CD4-positive, alpha-beta T cell treated with Interleukin-17A for 4 hours (primary cell): ENCODE results near the gene HRCT1.
A peak's percentile ranks its signal among the peaks of the same experiment; 100 is the strongest.
"Not testable (repeated sequence)": the region's sequence is repeated elsewhere in the genome, so short reads cannot be mapped to it uniquely, and the experiment has no call there.

ENCODE experiments used
- DNase-seq: peaks from one replicate; pipeline ENCODE4 v3.0.0-alpha.2; 2020; ENCODE audit warnings: mixed read lengths

HRCT1 gene

GRCh38 chr9:35905912-35906679 lies at the start of gene HRCT1:
Gene HRCT1 (plus strand): TSS chr9:35906202. CDS start chr9:35906288, 86 bp downstream.
- DNase-seq: no peak

GRCh38 chr9:35856206-35856605 lies 49.8 kb upstream of the HRCT1 start:
- DNase-seq: no peak

DNA sequence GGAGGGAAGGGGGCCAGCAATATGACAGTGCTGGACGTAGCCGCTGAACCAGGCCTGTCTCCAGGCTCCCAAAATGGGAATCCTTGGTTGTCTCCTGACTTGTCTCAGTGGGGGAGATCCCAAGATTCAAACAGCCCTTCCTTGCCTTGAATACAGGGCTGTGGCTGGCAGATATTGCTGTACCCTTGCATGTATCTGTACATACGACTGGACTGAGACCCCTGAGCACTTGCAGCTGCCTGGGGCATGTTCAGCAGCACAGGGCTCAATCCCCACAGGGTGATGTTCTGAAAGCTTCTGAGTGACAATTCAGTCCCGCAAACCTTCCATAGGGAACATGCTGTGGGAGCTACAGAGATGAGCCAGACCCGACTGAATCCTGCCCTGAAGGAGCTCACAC lies 49.1 kb upstream of the HRCT1 start:
- DNase-seq: no peak

GRCh38 chr9:35858458-35858857 lies 47.5 kb upstream of the HRCT1 start:
- no peak for DNase-seq

DNA sequence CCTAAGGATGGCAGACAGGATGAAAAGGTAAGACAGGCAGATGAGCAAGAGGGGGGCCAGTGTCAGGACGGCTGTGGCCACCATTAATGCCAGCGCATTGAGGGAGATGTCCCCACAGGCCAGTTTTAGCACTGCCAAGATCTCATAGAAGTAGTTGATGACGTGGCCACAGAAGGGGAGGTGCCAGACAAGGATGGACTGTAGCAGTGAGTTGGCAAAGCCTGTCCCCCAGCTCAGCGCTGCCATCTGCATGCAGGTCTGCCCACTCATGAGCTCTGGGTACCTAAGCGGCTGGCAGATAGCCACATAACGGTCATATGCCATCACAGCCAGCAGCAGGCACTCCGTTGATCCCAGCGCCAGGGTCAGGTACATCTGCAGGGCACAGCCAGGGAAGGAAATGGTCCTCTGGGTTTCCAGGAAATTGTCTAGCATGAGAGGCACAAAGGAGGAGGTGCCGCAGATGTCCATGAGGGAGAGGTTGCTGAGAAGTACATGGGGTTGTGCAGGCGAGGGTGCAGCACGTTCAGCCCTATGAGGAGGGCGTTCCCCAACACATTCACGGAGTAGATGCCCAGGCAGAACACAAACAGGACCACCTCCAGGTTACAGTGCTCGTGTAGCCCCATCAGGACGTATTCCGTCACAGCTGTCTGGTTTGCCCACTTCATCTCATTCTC lies 46.6 kb upstream of the HRCT1 start:
- peak; percentile 36 for DNase-seq

- DNase-seq: no peak
Observed at GRCh38 chr9:35859990-35860339, 46.0 kb upstream of the HRCT1 start.

DNA sequence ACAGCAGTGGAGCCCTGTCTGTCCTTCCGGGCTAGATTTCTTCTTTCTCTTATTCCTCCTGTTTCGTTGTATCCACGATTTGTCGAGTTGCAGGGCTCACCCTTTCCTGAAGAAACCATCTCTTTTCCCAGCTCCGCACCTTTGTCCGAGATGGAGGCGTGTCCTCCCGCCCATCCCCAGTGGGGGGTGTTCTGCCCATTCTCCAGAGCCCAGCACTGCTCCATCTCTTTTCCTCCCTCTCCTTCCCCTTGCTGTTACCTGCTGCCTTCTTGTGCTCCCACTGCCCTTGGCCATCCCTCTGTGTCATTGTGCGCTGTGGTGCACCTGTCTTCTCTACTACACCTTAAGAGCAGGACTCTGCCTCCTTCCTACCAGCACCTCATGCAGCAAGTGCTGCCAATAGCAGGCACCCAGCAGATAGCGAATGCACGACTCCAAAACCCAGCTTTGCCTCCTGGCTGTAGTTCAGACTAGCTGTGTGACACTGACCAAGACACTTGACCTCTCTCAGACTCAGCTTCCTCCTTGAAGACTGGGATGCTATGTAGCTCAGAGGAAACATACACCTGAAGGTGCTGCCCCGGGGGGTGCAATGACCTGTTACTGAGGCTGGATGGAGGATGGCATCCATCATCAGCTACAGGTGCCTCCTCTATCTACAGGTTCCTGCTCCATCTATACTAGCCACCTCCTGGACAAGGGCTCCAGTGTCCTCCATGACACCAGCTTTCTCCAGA lies 44.7 kb upstream of the HRCT1 start:
- no peak for DNase-seq

DNA sequence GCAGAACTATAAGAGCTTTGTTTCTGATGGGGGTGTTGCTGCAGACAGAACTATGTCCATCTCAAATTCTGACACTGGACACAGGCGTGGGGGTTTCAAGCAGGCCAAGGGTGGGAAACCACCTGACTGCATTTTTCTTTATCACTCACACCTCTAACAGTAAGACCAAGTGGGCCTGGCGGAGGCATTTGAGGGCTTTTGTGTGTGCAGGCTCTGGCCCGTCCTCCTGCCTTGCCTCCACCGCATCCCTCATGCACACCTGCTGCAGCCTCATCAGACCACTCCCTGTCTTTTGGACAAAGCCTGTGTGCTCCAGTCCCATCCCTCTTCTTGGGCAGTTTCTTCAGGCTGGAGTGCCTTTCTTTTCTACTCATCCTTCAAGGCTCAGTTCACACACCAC lies 43.7 kb upstream of the HRCT1 start:
- no peak for DNase-seq

DNA sequence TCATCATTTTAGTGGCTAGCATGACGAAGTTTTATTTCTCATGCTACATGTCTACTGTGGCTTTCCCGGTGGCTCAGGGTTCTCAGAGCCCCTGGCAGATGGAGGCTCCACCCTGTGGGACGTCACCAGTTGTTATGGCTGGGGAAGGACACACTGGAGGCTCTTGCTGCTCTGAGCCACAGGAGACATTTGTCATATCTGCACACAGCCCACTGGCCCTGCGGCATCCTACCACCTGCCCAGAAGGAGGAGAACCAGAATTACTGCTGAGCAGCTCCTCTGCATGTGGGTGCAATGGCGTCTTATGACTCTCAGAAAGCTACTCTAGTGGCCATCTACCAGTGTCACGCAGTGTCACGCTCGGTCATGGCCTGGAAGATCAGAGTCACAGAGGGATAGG lies 42.4 kb upstream of the HRCT1 start:
- DNase-seq: no peak

GRCh38 chr9:35864695-35865255 lies 41.2 kb upstream of the HRCT1 start:
- DNase-seq: no peak

GRCh38 chr9:35867538-35867937 lies 38.5 kb upstream of the HRCT1 start:
- no peak for DNase-seq

GRCh38 chr9:35868933-35869332 lies 37.1 kb upstream of the HRCT1 start:
- no peak for DNase-seq

- no peak for DNase-seq
Observed at GRCh38 chr9:35869621-35870216, 36.3 kb upstream of the HRCT1 start.

DNA sequence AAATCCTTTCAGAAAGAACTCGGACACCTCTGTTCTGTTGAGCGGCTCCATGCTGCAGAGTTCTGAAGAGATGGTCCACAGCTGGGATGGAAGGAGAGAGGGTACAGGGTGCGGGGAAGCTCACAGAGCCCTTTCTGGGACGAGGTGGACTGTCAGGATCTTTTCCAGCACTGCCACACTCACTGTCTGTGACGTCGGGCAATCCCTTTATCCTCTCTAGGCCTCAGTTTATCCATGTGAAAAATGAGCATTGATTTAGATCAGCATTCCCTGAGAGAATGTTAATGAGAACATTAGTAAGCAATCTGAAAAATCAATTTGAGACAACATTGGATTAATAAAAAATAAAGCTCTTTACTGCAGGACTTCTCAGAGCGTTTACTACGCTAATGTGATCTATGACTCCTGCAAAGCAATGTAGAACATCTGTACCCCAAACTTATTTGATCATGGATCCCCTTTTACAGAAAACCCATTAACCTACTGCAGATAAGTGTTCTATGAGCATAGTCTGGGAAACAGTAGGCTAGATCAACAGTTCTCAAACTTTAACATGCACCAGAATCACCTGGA lies 35.6 kb upstream of the HRCT1 start, which contains the start of gene OR13J1:
Gene OR13J1 (minus strand): TSS at position 51 of the 573 bp plus-strand sequence. CDS start 0 bp downstream, at position 51.
- no peak for DNase-seq

DNA sequence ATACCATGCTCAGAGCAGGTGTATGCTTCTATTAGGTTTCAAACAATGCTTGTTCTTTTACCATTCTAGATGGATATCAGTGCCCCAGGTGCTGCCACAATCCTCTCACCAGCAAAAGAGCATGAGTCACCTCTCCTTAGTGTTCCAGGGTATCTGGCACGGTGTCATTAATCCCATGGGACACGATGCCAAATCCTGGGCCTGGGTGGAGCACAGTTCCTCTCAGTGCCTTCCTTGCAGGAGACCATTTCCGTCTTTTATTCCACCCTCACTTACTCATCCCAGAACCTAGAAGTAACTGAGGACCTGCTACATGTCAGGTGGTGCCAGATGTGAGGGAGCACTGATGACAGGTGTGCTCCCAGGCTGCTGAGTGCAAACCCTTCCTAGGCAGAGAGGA lies 34.5 kb upstream of the HRCT1 start:
- no peak for DNase-seq

DNA sequence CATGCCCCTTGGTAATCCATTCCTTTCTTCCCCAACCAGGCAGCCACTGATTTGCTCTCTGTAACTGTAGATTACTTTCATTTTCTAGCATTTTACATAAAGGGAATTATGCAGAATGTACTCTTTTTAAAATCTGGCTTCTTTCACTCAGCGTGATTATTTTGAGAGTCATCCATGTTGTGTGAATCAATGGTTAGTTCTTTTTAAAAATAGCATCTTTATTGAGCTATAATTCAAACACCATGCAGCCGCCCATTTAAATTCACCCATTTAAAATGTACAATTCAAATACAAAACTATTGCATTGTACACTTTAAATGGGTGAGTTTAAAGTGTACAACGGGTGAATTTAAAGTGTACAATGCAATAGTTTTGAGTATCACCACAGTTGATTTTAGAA lies 33.5 kb upstream of the HRCT1 start:
- DNase-seq: no peak

DNA sequence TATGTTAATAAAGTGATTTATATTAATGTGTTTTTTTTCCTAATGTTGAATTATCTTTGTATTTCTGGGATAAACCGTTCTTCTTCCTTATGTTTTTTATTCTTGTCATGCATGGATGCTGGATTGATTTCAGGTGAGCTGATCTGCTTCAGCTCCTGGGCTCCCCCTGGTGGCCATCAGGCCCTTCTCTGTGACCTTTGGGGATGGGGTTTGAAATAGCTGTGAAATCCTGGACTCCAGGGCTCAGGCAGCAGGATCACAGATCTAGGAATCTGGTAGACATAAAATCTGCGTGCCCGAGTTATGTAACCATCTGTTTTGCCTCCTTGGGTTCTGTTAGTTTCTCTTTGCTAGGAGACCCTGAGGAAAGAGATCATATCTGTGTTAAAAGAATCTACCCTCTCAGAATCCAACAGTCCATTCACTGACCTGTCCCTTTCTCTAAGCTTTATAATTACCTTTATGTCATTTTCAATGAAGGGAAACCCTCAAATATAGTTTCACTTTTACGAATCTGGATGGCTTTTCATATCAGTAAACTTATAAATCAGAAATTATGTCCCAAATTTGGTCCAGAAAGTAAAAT lies 23.6 kb upstream of the HRCT1 start:
- DNase-seq: peak; percentile 92

DNA sequence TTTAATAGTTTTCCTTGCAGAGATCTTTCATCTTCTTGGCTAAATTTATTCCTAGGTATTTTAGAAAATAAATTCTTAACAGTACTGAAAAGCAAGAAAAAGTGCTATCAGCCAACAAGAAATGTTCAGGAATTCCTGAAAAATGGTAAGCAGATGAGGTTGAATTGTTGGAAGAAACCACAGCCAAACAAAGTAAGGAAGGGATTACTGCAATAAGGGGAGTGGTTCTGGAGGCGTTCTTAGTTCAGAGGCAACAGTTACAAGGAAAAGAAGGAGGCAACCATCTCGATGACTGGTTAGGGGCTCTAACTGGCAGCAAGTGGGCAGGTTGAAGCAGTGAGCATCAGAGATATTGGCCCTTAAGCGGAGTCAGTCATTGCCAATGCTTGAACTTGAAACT lies 23.0 kb upstream of the HRCT1 start:
- DNase-seq: no peak

- not testable (repeated sequence) for DNase-seq
Observed at GRCh38 chr9:35884908-35885307, 21.1 kb upstream of the HRCT1 start.

- no peak for DNase-seq
Observed at GRCh38 chr9:35891646-35892045, 14.4 kb upstream of the HRCT1 start.

GRCh38 chr9:35892051-35892450 lies 14.0 kb upstream of the HRCT1 start:
- DNase-seq: no peak

- no peak for DNase-seq
Observed at GRCh38 chr9:35896570-35896969, 9.4 kb upstream of the HRCT1 start.
